HG02798 (cell line): ENCODE data around the gene FANCC.

Experiments used
- ATAC-seq: cut with Tn5 transposase; IDR thresholded peaks from one replicate; pipeline ENCODE4 v1.9.1; 2021; ENCODE audit warnings: mild to moderate bottlenecking; ENCODE audit not compliant: unreplicated experiment, poor library complexity

The FANCC gene

GRCh38 chr9:95129476-95130291 lies 187.8 kb downstream of the FANCC start:
- ATAC-seq = no peak

GRCh38 chr9:95128177-95128524 lies 189.4 kb downstream of the FANCC start:
- no peak for ATAC-seq

GRCh38 chr9:95127249-95128176 lies 190.0 kb downstream of the FANCC start:
- peak; percentile 69 for ATAC-seq

GRCh38 chr9:95126739-95127138 lies 190.8 kb downstream of the FANCC start:
- ATAC-seq = no peak

- ATAC-seq = no peak
Measured at GRCh38 chr9:95125652-95126051, 191.9 kb downstream of the FANCC start.

- no peak for ATAC-seq
Measured at GRCh38 chr9:95124582-95125367, 192.7 kb downstream of the FANCC start.

GRCh38 chr9:95120781-95121370 lies 196.6 kb downstream of the FANCC start:
- ATAC-seq = no peak

GRCh38 chr9:95118596-95118995 lies 198.9 kb downstream of the FANCC start:
- no peak for ATAC-seq

GRCh38 chr9:95116808-95117204 lies 200.7 kb downstream of the FANCC start:
- no peak for ATAC-seq

- no peak for ATAC-seq
Measured at GRCh38 chr9:95116002-95116807, 201.3 kb downstream of the FANCC start.

GRCh38 chr9:95115104-95115503 lies 202.4 kb downstream of the FANCC start:
- ATAC-seq = no peak

- ATAC-seq = no peak
Measured at GRCh38 chr9:95112436-95113280, 204.9 kb downstream of the FANCC start.

GRCh38 chr9:95111716-95112115 lies 205.8 kb downstream of the FANCC start:
- ATAC-seq = no peak

GRCh38 chr9:95110921-95111525 lies 206.5 kb downstream of the FANCC start:
- no peak for ATAC-seq

GRCh38 chr9:95109456-95109855 lies 208.1 kb downstream of the FANCC start:
- ATAC-seq = no peak

- ATAC-seq = no peak
Measured at GRCh38 chr9:95108777-95109176, 208.7 kb downstream of the FANCC start.

GRCh38 chr9:95107976-95108375 lies 209.5 kb downstream of the FANCC start:
- ATAC-seq = no peak
